T-helper 1 cell treated with Interleukin-12 subunit alpha and Interleukin-12 subunit beta and Interleukin-4 antibody, amounts not matched to agents 30 ng/mL and 1 ng/mL, for 36 hours (primary cell): ENCODE measurements around the gene DOCK3. TPM values are rescaled to one million over a fixed set of nuclear protein-coding genes. Genes with fewer than 3 reads are reported as not detected.
"Not testable (repeated sequence)": the region's sequence is repeated elsewhere in the genome, so short reads cannot be mapped to it uniquely, and the experiment has no call there.

Source experiments
- intact Hi-C: fragments of 100-400 bp; cut with micrococcal nuclease; formaldehyde crosslinking; loops from one replicate; pipeline ENCODE4 v1.15.1; 2024
- total RNA-seq: library from RNA; stranded (reverse); gene quantifications from 2 replicates; pipeline ENCODE4 v1.2.3, GENCODE V29; 2022

The DOCK3 gene
- total RNA-seq, 1 donor from 2014 or later: 1.5 TPM

GRCh38 chr3:51094838-51095237 lies 420.1 kb downstream of the DOCK3 start:
- intact Hi-C loops: not testable (repeated sequence)

DNA sequence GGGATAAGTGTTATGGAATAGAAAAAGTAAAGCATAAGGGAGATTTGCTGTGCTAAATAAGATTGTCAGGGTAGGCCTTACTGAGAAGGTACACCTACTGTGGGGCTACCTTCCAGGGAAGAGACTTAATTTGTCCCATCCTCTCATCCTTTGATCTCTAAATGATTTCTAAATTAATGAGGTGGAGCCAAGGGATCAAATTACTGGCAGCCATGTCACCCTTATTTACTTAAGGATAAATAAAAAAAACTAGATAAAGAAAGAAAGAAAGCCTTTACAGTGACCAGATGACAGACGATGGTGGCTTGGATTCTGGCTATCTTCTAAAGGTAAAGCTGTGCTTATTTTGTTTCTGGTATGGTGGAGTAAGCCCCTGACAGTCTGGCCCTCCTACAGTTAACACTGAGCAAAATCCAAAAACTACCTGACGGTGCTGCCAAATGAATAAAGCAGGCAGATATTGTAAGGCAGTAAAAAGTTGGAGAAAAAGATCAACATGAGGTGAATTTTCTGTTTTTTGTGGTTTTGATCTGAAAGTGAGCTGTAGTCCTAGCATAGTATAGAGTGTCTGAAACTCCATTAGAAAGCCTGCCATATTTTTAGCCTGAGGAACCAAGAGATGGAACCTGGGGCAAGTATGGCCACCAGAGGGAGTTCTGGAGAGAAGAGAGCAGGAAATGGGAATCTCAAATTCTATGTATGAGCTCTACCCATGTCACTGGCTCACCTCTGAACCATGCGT lies 425.2 kb downstream of the DOCK3 start:
- intact Hi-C loops: loop anchor here (1.0 kb wide), 1 partner anchor 272 kb away; no protein-coding TSS in a partner anchor

- intact Hi-C loops: loop anchor here (1.0 kb wide), 1 partner anchor 272 kb away; no protein-coding TSS in a partner anchor
These were observed 425.8 kb downstream of the DOCK3 start for GRCh38 chr3:51100536-51100851.

- intact Hi-C loops: no loop called here
These were observed 427.7 kb downstream of the DOCK3 start for GRCh38 chr3:51102396-51102795.

DNA sequence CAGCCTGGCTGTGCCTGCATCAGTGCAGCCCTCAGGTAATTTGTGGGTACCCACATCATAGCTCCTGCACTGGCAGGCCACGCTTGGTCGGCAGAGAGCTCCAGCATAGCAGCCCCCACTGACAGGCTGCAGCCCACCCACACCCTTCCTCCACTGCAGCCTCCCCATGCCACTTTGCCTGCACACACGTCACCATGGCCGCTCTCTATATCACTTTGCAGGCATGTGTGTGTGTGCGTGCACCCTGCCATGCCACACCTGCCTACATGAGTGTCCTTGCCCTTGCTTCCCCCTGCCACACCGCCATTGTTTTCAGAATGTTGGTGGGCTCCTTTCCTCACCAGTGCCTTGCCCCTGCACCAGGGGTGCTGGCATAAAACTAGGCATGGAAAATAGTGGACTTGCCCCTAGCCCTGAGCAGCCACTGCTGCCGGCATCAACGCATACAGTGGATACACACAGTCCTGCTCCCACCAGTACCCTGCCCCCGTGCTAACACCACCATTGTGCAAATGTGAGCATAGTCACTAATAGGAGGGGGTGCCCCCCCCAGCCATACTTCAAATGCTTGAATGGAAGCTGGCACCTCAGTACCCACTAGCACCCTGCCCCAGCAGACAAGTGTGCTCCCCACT lies 431.6 kb downstream of the DOCK3 start:
- intact Hi-C loops: no loop called here

DNA sequence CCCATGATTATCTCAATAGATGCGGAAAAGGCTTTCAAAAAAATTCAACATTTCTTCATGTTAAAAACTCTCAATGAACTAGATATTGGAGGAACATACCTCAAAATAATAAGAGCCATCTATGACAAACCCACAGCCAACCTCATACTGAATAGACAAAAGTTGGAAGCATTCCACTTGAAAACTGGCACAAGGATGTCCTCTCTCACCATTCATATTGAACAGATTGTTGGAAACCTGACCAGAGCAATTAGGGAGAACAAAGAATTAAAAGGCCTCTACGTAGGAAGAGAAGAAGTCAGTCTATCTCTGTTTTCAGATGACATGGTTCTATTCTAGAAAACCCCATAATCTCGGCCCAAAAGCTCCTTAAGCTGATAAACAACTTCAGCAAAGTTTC lies 435.9 kb downstream of the DOCK3 start:
- intact Hi-C loops: no loop called here

GRCh38 chr3:51122944-51123343 lies 448.2 kb downstream of the DOCK3 start:
- intact Hi-C loops: no loop called here

GRCh38 chr3:51123531-51123930 lies 448.8 kb downstream of the DOCK3 start:
- intact Hi-C loops: no loop called here

GRCh38 chr3:51131607-51132006 lies 456.9 kb downstream of the DOCK3 start:
- intact Hi-C loops: not testable (repeated sequence)

DNA sequence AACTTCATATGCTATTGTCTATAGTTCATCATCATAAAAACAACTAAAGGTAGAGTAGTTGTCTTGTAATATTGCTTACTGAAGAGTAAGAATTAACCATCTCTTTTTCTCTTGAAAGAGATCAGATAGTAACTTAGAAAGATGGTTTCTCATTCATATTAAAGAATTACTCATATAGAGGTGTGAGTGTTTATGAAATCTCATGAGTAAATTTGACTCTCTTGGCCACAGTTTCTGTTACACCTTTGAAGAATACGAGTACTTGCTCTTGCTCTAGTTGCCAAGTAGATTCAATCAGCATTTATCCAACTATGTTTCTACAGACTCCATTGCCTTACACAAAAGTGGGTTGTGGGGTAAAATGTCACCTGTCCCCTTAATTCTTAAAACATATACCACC lies 463.0 kb downstream of the DOCK3 start:
- intact Hi-C loops: no loop called here

DNA sequence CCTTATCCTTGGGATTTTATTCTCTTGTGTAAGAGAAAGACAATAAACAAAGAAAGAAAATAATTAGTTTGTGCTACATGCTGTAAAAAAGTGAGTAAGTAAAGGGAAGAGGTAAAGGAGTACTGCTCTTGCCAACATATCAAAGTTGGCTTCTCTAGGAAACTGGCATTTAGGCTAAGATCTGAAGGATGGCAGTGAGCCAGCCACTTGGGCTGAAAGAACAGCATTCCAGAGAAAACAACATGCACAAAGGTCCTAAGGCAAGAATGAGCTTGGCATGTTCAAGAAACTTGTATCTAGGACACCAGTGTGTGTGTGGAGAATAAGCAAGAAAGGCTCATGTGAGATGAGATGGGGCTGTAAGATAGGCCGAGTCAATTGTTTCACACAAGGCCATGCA lies 464.9 kb downstream of the DOCK3 start:
- intact Hi-C loops: no loop called here

GRCh38 chr3:51141573-51141972 lies 466.8 kb downstream of the DOCK3 start:
- intact Hi-C loops: no loop called here

- intact Hi-C loops: no loop called here
These were observed 471.3 kb downstream of the DOCK3 start for GRCh38 chr3:51145811-51146585.

DNA sequence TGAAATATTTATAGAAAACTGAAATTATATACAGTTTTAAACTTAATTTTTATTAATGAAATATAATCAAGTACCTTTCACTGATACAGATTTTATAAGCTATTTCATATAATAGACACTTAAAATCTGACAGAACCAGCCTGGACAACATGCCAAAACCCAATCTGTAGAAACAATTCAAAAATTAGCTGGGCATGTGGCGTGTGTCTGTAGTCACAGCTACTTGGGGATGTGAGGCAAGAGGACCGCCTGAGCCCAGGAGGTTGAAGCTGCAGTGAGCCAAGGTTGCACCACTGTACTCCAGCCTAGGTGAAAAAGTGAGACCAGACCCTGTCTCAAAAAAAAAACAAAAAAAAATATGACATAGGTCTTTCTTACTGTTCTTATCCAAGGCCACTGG lies 472.1 kb downstream of the DOCK3 start:
- intact Hi-C loops: no loop called here

GRCh38 chr3:51156147-51156546 lies 481.4 kb downstream of the DOCK3 start:
- intact Hi-C loops: no loop called here

- intact Hi-C loops: no loop called here
These were observed 488.3 kb downstream of the DOCK3 start for GRCh38 chr3:51163051-51163450.

DNA sequence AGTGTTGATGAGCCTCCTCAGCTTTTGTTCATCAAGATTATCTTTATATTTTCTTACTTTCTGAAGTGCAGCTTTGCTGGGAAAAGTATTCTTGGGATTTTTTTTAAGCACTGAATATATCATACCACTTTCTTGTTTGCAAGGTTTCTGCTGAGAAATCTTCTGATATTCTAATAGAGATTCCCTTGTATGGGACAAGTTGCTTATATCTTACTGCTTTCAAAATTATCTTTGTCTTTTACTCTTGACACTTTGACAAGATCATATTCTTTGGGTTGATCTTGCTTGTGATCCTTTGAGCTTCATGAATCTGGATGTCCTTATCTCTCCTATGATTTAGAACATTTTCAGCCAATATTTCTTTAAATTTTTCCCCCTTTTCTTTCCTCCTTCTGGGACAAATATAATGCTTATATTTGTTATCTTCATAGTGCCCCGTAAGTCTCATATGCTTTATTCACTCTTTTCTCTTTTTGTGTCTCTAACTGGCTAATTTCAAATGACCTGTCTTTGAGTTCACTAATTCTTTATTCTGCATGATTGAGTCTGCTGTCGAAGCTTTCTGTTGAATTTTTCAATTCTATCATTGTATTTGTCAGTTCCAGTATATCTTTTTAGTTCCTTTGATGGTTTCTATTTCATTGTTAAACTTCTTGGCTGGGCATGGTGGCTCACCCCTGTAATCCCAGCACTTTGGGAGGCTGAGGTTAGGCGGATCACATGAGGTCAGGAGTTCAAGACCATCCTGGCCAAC lies 499.0 kb downstream of the DOCK3 start:
- intact Hi-C loops: no loop called here

DNA sequence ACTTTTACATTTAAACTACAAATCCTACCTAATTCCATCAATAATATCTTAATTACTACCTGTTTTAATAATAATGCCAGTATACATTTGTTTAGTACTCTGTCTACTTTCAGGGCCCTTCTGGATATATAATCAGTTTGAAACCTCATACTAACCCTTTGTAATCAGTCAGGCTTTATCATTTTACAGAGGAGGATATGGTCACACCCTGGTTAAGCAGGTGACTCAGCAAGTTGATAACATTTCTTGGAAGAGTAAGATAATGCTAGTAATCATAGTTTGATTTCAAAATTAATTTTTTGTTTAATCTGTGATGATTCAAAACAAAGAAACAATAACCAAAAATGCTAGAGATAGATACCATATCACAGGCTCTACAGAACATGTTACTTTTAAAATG lies 502.2 kb downstream of the DOCK3 start:
- intact Hi-C loops: no loop called here

DNA sequence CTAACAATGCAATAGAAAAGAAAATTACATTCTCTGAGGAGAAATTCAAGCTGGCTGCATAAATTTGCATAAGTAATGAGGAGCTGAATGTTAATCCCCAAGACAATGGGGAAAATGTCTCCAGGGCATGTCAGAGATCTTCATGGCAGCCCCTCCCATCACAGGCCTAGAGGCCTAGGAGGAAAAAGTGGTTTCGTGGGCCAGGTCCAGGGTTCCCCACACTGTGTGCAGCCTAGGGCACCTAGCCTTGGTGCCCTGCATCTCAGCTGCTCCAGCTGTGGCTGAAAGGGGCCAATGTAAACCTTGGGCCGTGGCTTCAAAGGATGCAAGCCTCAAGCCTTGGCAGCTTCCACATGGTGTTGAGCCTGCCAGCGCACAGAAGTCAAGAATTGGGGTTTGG lies 511.7 kb downstream of the DOCK3 start:
- intact Hi-C loops: not testable (repeated sequence)

DNA sequence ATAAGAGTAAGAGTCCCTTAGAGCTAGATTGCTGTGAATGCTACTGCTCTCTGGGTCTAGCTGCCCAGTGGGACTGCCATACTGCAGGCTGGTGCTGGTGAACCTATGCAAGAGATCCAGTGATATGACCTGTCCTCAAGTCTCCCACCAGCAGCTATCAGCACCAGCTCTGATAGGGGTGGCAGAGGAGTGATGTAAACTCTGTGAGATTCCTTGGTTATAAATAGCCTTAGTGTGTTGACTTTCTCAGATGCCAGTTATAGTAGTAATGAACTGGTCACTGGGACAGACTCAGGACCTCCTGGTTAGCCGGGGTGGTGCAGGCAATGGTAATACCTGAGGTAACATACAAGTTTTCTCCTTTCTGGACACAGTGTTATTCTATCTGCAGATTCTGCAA lies 515.5 kb downstream of the DOCK3 start:
- intact Hi-C loops: no loop called here

- intact Hi-C loops: no loop called here
These were observed 516.1 kb downstream of the DOCK3 start for GRCh38 chr3:51190827-51191226.

GRCh38 chr3:51191768-51192167 lies 517.0 kb downstream of the DOCK3 start:
- intact Hi-C loops: no loop called here
